GM23338 (cell line): Measurements from ENCODE around the gene RUNX3.

Experiments
- CREB1 ChIP-seq: fragments of 250-450 bp; sonication (Bioruptor Pico); IDR thresholded peaks from 2 replicates; pipeline ENCODE4 v1.5.0; 2020; ENCODE audit warnings: low read depth, mild to moderate bottlenecking, moderate library complexity
- CTCF ChIP-seq, 2 experiments: fragments of 200-600 bp in 1 of 2; sonication (generic) in 1 of 2; conservative IDR thresholded peaks; 2 replicates each; pipeline versions ENCODE4 v1.5.1 to v1.6.1; 2016 to 2017; ENCODE audit warnings: antibody characterized with exemption in 2 of 2, low read depth in 2 of 2, mild to moderate bottlenecking in 2 of 2, moderate library complexity in 1 of 2
- ETS1 ChIP-seq: IDR thresholded peaks from 2 replicates; pipeline ENCODE4 v1.6.1; 2016; ENCODE audit warnings: antibody characterized with exemption
- EZH2 ChIP-seq: fragments of 200-600 bp; sonication (generic); IDR thresholded peaks from one replicate; pipeline ENCODE4 v1.8.0; 2017; ENCODE audit warnings: antibody characterized with exemption, mild to moderate bottlenecking, low read depth; ENCODE audit not compliant: unreplicated experiment
- EZH2phosphoT487 ChIP-seq: fragments of 200-600 bp; sonication (generic); IDR thresholded peaks from one replicate; pipeline ENCODE4 v1.8.1; 2018; ENCODE audit warnings: antibody characterized with exemption; ENCODE audit not compliant: unreplicated experiment
- JUNB ChIP-seq: IDR thresholded peaks from one replicate; pipeline ENCODE4 v1.6.1; 2016; ENCODE audit warnings: antibody characterized with exemption; ENCODE audit not compliant: unreplicated experiment
- NANOG ChIP-seq: IDR thresholded peaks from 2 replicates; pipeline ENCODE4 v1.6.1; 2016; ENCODE audit warnings: antibody characterized with exemption, borderline replicate concordance
- POLR2AphosphoS5 ChIP-seq: IDR thresholded peaks from 2 replicates; pipeline ENCODE4 v1.6.1; 2016; ENCODE audit warnings: antibody characterized with exemption, low read depth
- REST ChIP-seq: IDR thresholded peaks from one replicate; pipeline ENCODE4 v1.6.1; 2018; ENCODE audit warnings: antibody characterized with exemption; ENCODE audit not compliant: unreplicated experiment
- ZNF114 ChIP-seq: fragments of 250-450 bp; sonication (Bioruptor Pico); IDR thresholded peaks from 2 replicates; pipeline ENCODE4 v1.5.0; 2020; ENCODE audit warnings: mild to moderate bottlenecking, moderate library complexity
- ZNF331 ChIP-seq: fragments of 250-450 bp; sonication (Bioruptor Pico); IDR thresholded peaks from 2 replicates; pipeline ENCODE4 v1.5.0; 2020; ENCODE audit warnings: low read depth, mild to moderate bottlenecking, moderate library complexity

- no peak for TF ChIP-seq CTCF (conservative IDR thresholded peaks at IDR 0.05; ENCODE audit: low read depth in 2 of 2)
- TF ChIP-seq CREB1 = no peak
- no peak for TF ChIP-seq EZH2
- no peak for TF ChIP-seq ETS1
- TF ChIP-seq EZH2phosphoT487 = no peak
- TF ChIP-seq POLR2AphosphoS5 = no peak
- no peak for TF ChIP-seq REST
- TF ChIP-seq NANOG = no peak
- no peak for TF ChIP-seq ZNF331 (CRISPR knock-in tag)
- no peak for TF ChIP-seq JUNB
- no peak for TF ChIP-seq ZNF114 (CRISPR knock-in tag)
These were observed 42.3 kb upstream of the RUNX3 start for GRCh38 chr1:24972221-24972914.
